Stimulated activated CD8-positive, alpha-beta memory T cell treated with anti-CD3 and anti-CD28 coated beads, Interleukin-4, amount 100 ng/mL, for 24 hours (primary cell): Measurements from ENCODE around the gene LYL1.

Source experiments
- DNase-seq: peaks from one replicate; pipeline ENCODE4 v3.0.0-alpha.2; 2020; ENCODE audit warnings: low read depth

Gene LYL1

GRCh38 chr19:13129384-13129783 is 26.7 kb upstream of the LYL1 start:
- DNase-seq: no peak

- no peak for DNase-seq
These were observed 25.9 kb upstream of the LYL1 start for GRCh38 chr19:13128583-13128982.

- no peak for DNase-seq
These were observed 25.3 kb upstream of the LYL1 start for GRCh38 chr19:13127811-13128575.

- DNase-seq: no peak
These were observed 24.4 kb upstream of the LYL1 start for GRCh38 chr19:13127051-13127450.

GRCh38 chr19:13122980-13123957 is 20.6 kb upstream of the LYL1 start:
- no peak for DNase-seq

GRCh38 chr19:13122275-13122878 is 19.7 kb upstream of the LYL1 start:
- no peak for DNase-seq

GRCh38 chr19:13121551-13122274 is 19.1 kb upstream of the LYL1 start:
- no peak for DNase-seq

- DNase-seq: no peak
These were observed 18.2 kb upstream of the LYL1 start for GRCh38 chr19:13120817-13121216.

GRCh38 chr19:13120031-13120430 is 17.4 kb upstream of the LYL1 start:
- DNase-seq: no peak

- no peak for DNase-seq
These were observed 17.0 kb upstream of the LYL1 start for GRCh38 chr19:13119627-13120026.

GRCh38 chr19:13118424-13119193 is 16.0 kb upstream of the LYL1 start:
- no peak for DNase-seq

GRCh38 chr19:13117772-13118423 is 15.2 kb upstream of the LYL1 start, which contains the start of gene NACC1:
Gene NACC1 (plus strand): TSS chr19:13118264. CDS start chr19:13135208, 16,944 bp downstream.
- DNase-seq: peak; percentile 86

- no peak for DNase-seq
These were observed 14.6 kb upstream of the LYL1 start for GRCh38 chr19:13117176-13117771.

GRCh38 chr19:13116282-13117175 is 13.9 kb upstream of the LYL1 start, which contains the start of gene TRMT1:
Gene TRMT1 (minus strand): TSS chr19:13116740. CDS start chr19:13116399, 341 bp downstream.
- peak; percentile 88 for DNase-seq

GRCh38 chr19:13115936-13116281 is 13.3 kb upstream of the LYL1 start:
- DNase-seq: no peak

GRCh38 chr19:13112555-13112954 is 9.9 kb upstream of the LYL1 start:
- DNase-seq: no peak

- no peak for DNase-seq
These were observed 7.5 kb upstream of the LYL1 start for GRCh38 chr19:13110099-13110610.

GRCh38 chr19:13109361-13110098 is 6.9 kb upstream of the LYL1 start:
- DNase-seq: no peak
